Measurements from ENCODE around the gene USP48. TPM values are rescaled to one million over a fixed set of nuclear protein-coding genes. Genes with fewer than 3 reads are reported as not detected.

Gene USP48
- total RNA-seq, 2 donors from 2014 or later, result 47.1 to 51.3 TPM

DNA sequence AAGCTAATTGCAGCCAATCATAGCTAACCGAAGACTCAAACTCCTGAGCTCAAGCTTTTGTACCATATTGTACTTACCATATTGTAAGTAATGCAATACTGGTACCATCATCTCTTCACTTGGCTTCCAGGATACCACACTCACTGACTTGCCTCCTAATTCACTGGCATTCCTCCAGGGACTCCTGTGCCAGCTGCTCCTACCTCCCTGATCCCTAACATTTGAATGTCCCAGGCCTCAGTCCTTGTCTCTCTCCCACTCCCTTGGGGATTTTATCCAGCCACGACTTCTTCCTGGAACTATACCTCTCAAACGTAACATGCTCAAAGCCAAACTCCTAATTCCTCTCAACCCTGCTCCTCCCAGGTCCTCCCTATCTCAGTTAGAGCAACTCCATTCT lies 33.8 kb downstream of the USP48 start:
- Histone ChIP-seq H3K9ac (ENCODE audit: low read depth in 2 of 2, low read length in 2 of 2) (no peak overlapping the region), H3K9me3 (no peaks in the 10 kb centered on the region), H3K27ac (no peak overlapping the region), H3K27me3 (no peaks in the 10 kb centered on the region), H3K4me3 (no peak overlapping the region), H3K4me1 (no peaks in the 10 kb centered on the region), H3K36me3 (no peaks in the 10 kb centered on the region)
- intact Hi-C loops (cut with DNase I), result no loop called here
- TF ChIP-seq, protein P1, sequence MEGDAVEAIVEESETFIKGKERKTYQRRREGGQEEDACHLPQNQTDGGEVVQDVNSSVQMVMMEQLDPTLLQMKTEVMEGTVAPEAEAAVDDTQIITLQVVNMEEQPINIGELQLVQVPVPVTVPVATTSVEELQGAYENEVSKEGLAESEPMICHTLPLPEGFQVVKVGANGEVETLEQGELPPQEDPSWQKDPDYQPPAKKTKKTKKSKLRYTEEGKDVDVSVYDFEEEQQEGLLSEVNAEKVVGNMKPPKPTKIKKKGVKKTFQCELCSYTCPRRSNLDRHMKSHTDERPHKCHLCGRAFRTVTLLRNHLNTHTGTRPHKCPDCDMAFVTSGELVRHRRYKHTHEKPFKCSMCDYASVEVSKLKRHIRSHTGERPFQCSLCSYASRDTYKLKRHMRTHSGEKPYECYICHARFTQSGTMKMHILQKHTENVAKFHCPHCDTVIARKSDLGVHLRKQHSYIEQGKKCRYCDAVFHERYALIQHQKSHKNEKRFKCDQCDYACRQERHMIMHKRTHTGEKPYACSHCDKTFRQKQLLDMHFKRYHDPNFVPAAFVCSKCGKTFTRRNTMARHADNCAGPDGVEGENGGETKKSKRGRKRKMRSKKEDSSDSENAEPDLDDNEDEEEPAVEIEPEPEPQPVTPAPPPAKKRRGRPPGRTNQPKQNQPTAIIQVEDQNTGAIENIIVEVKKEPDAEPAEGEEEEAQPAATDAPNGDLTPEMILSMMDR (IDR thresholded peaks at IDR 0.05), result no peak
- no peak for DNase-seq

- H3K27ac ChIP-seq, result no peak overlapping the region
- H3K9me3 ChIP-seq, result no peaks in the 10 kb centered on the region
- H3K36me3 ChIP-seq, result no peaks in the 10 kb centered on the region
- H3K4me1 ChIP-seq, result no peaks in the 10 kb centered on the region
- intact Hi-C loops (cut with DNase I), result no loop called here
- DNase-seq, result no peak
- TF ChIP-seq, protein P1 (IDR thresholded peaks at IDR 0.05), result no peak
- H3K27me3 ChIP-seq, result no peaks in the 10 kb centered on the region
- no peak overlapping the region for H3K4me3 ChIP-seq
- no peak overlapping the region for H3K9ac ChIP-seq (ENCODE audit: low read depth in 2 of 2, low read length in 2 of 2)
Observed at GRCh38 chr1:21743476-21743875, 39.5 kb downstream of the USP48 start.

- H3K27me3 ChIP-seq, result no peaks in the 10 kb centered on the region
- H3K4me3 ChIP-seq, result no peak overlapping the region
- DNase-seq, result no peak
- H3K9ac ChIP-seq (ENCODE audit: low read depth in 2 of 2, low read length in 2 of 2), result no peak overlapping the region
- H3K4me1 ChIP-seq, result no peaks in the 10 kb centered on the region
- intact Hi-C loops (cut with DNase I), result no loop called here
- no peaks in the 10 kb centered on the region for H3K36me3 ChIP-seq
- TF ChIP-seq, protein P1 (IDR thresholded peaks at IDR 0.05), result no peak
- H3K27ac ChIP-seq, result no peak overlapping the region
- H3K9me3 ChIP-seq, result no peaks in the 10 kb centered on the region
Observed at GRCh38 chr1:21742578-21742977, 40.4 kb downstream of the USP48 start.

DNA sequence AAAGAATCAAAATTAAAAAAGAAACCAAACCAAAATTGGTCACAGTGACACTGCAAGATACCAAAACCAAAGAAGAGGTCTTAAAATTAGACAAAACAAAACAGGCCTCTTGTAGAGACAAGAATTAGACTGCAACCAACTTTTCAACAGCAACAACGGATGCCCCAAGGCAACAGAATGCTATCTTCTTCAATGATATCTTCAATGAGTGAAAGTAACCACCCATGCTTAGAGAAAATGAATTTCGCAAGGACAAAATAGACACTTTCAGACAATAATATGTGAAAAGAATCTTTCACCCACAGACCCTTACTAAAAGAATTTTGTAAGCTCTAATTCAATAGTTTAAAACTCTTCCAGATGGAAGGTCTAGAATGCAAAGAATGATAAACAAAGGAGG lies 41.7 kb downstream of the USP48 start:
- no peaks in the 10 kb centered on the region for H3K27me3 ChIP-seq
- no peak for DNase-seq
- TF ChIP-seq, protein P1 (IDR thresholded peaks at IDR 0.05), result no peak
- no peaks in the 10 kb centered on the region for H3K9me3 ChIP-seq
- intact Hi-C loops (cut with DNase I), result no loop called here
- no peaks in the 10 kb centered on the region for H3K4me1 ChIP-seq
- H3K36me3 ChIP-seq, result no peaks in the 10 kb centered on the region
- no peak overlapping the region for H3K4me3 ChIP-seq
- no peak overlapping the region for H3K27ac ChIP-seq
- H3K9ac ChIP-seq (ENCODE audit: low read depth in 2 of 2, low read length in 2 of 2), result no peak overlapping the region

DNA sequence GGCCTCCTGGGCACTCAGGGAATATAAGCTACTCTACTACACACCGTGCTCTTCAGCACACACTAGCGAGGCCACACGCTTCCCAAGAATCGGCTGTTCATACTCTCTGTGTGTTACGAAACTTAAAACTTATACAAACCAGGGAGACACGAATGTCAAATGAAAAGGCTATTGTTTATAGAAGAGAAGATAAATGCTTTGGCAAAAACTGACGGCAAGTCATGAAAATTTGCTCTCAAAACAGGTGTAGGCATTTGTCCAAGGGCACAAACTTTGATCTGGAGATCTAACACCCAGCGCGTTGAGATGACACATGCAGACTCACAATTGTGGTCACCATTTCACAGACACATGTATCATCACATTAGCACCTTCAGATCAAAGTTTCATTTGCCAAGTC lies 46.1 kb downstream of the USP48 start:
- Histone ChIP-seq H3K36me3 (peaks cover 5% of the 10 kb centered on the region), H3K27ac (no peak overlapping the region), H3K9me3 (no peaks in the 10 kb centered on the region), H3K9ac (ENCODE audit: low read depth in 2 of 2, low read length in 2 of 2) (no peak overlapping the region), H3K4me1 (no peaks in the 10 kb centered on the region), H3K27me3 (no peaks in the 10 kb centered on the region), H3K4me3 (no peak overlapping the region)
- intact Hi-C loops (cut with DNase I), result no loop called here
- DNase-seq, result no peak
- TF ChIP-seq, protein P1 (IDR thresholded peaks at IDR 0.05), result no peak

DNA sequence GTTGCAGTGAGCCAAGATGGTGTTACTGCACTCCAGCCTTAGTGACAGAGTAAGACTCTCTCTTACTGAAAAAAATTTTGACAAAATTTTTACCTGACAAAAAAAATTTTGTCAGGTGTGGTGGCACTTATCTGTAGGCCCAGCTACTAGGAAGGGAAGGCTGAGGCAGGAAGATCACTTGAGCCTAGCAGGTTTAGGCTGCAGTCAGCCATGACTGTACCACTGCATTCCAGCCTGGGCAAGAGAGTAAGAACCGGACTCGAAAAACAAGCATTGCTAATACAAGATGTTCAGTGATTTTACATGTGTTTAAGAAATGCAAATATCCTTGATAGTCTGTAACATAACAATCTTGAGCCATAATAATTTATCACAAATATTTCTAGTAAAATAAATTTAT lies 46.9 kb downstream of the USP48 start:
- H3K9ac ChIP-seq (ENCODE audit: low read depth in 2 of 2, low read length in 2 of 2), result no peak overlapping the region
- no peaks in the 10 kb centered on the region for H3K4me1 ChIP-seq
- no peak for DNase-seq
- H3K36me3 ChIP-seq, result peaks cover 5% of the 10 kb centered on the region
- intact Hi-C loops (cut with DNase I), result no loop called here
- H3K4me3 ChIP-seq, result no peak overlapping the region
- TF ChIP-seq, protein P1 (IDR thresholded peaks at IDR 0.05), result no peak
- no peaks in the 10 kb centered on the region for H3K27me3 ChIP-seq
- no peaks in the 10 kb centered on the region for H3K9me3 ChIP-seq
- H3K27ac ChIP-seq, result no peak overlapping the region
